ENCODE data around the gene PTPRF.

DNA sequence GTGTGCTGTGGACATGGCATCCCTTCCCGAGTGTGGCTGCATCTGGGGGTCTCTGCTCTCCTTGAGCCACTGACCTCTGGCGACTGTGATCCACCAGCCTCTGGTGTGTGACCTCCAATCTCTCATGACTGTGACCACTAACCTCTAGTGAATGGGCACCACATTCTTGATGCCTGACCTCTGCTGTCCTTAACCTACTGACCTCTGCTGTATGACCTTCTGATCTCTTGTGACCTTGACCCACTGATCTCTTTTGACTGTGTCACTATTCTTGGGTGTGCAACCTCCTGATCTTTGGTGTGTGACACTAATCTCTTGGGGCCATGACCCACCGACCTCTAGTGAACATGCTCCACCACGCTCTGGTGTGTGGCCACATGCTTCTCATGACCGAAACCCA lies 73.5 kb downstream of the PTPRF start:
- TF ChIP-seq, protein P1, sequence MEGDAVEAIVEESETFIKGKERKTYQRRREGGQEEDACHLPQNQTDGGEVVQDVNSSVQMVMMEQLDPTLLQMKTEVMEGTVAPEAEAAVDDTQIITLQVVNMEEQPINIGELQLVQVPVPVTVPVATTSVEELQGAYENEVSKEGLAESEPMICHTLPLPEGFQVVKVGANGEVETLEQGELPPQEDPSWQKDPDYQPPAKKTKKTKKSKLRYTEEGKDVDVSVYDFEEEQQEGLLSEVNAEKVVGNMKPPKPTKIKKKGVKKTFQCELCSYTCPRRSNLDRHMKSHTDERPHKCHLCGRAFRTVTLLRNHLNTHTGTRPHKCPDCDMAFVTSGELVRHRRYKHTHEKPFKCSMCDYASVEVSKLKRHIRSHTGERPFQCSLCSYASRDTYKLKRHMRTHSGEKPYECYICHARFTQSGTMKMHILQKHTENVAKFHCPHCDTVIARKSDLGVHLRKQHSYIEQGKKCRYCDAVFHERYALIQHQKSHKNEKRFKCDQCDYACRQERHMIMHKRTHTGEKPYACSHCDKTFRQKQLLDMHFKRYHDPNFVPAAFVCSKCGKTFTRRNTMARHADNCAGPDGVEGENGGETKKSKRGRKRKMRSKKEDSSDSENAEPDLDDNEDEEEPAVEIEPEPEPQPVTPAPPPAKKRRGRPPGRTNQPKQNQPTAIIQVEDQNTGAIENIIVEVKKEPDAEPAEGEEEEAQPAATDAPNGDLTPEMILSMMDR (conservative IDR thresholded peaks at IDR 0.05 in 1 of 2, IDR thresholded peaks at IDR 0.05 in 1 of 2; ENCODE audit: extremely low read depth in 1 of 2, insufficient read depth in 1 of 2, low read depth in 1 of 2, low read length in 2 of 2), result no peak
- TF ChIP-seq EZH2 (IDR thresholded peaks at IDR 0.05; ENCODE audit: borderline replicate concordance, low read length), result no peak

Data from mammary epithelial cell (primary cell).